ENCODE data around the gene KCNMB2.
"Not testable (repeated sequence)": the region's sequence is repeated elsewhere in the genome, so short reads cannot be mapped to it uniquely, and the experiment has no call there.

KCNMB2 gene

GRCh38 chr3:178532476-178532875, 3.8 kb upstream of the KCNMB2 start:
- ATAC-seq (replicated peaks) (no peak), DNase-seq (no peak)
- no peak overlapping the region for H3K4me3 Mint-ChIP-seq
- no peaks in the 10 kb centered on the region for H3K36me3 Mint-ChIP-seq
- no peak overlapping the region for H3K27ac Mint-ChIP-seq
- peaks cover 2 to 6% of the 10 kb centered on the region in 2 donors for H3K4me1 Mint-ChIP-seq
- peaks cover 4 to 6% of the 10 kb centered on the region in 2 donors for H3K9me3 Mint-ChIP-seq
- H3K27me3 Mint-ChIP-seq: peaks cover 21 to 24% of the 10 kb centered on the region in 2 donors

GRCh38 chr3:178537122-178537705, 978 bp downstream of the KCNMB2 start:
- Mint-ChIP-seq H3K9me3 (no peaks in the 10 kb centered on the region), H3K27ac (no peak overlapping the region), H3K4me3 (no peak overlapping the region), H3K36me3 (no peaks in the 10 kb centered on the region), H3K4me1 (peaks cover 2 to 6% of the 10 kb centered on the region in 2 donors), H3K27me3 (peaks cover 37 to 38% of the 10 kb centered on the region in 2 donors)
- DNase-seq: no peak
- ATAC-seq (replicated peaks): no peak

- peaks cover 34 to 36% of the 10 kb centered on the region in 2 donors for H3K27me3 Mint-ChIP-seq
- H3K36me3 Mint-ChIP-seq: no peaks in the 10 kb centered on the region
- DNase-seq (no peak), ATAC-seq (replicated peaks) (no peak)
- no peak overlapping the region for H3K27ac Mint-ChIP-seq
- peaks cover 2 to 6% of the 10 kb centered on the region in 2 donors for H3K4me1 Mint-ChIP-seq
- no peaks in the 10 kb centered on the region for H3K9me3 Mint-ChIP-seq
- no peak overlapping the region for H3K4me3 Mint-ChIP-seq
These were observed 1.8 kb downstream of the KCNMB2 start for GRCh38 chr3:178538056-178538455.

- peaks cover 23 to 27% of the 10 kb centered on the region in 2 donors for H3K27me3 Mint-ChIP-seq
- peaks cover 2 to 6% of the 10 kb centered on the region in 2 donors for H3K4me1 Mint-ChIP-seq
- ATAC-seq (replicated peaks) (no peak), DNase-seq (no peak)
- H3K36me3 Mint-ChIP-seq: no peaks in the 10 kb centered on the region
- no peak overlapping the region for H3K27ac Mint-ChIP-seq
- H3K9me3 Mint-ChIP-seq: no peaks in the 10 kb centered on the region
- no peak overlapping the region for H3K4me3 Mint-ChIP-seq
These were observed 3.9 kb downstream of the KCNMB2 start for GRCh38 chr3:178540184-178540583.

GRCh38 chr3:178545337-178545736, 9.1 kb downstream of the KCNMB2 start:
- Mint-ChIP-seq H3K4me1 (no peaks in the 10 kb centered on the region), H3K27me3 (peaks cover 8 to 11% of the 10 kb centered on the region in 2 donors), H3K4me3 (no peak overlapping the region), H3K9me3 (no peaks in the 10 kb centered on the region), H3K27ac (no peak overlapping the region), H3K36me3 (no peaks in the 10 kb centered on the region)
- ATAC-seq (replicated peaks) (no peak), DNase-seq (no peak)

- DNase-seq (no peak), ATAC-seq (replicated peaks) (no peak)
- Mint-ChIP-seq H3K36me3 (no peaks in the 10 kb centered on the region), H3K4me3 (no peak overlapping the region), H3K9me3 (no peaks in the 10 kb centered on the region), H3K27me3 (peaks cover 5 to 7% of the 10 kb centered on the region in 2 donors), H3K27ac (no peak overlapping the region), H3K4me1 (no peaks in the 10 kb centered on the region)
These were observed 9.8 kb downstream of the KCNMB2 start for GRCh38 chr3:178546079-178546478.

GRCh38 chr3:178549426-178549825, 13.2 kb downstream of the KCNMB2 start:
- not testable (repeated sequence) for H3K4me3 Mint-ChIP-seq, H3K27ac Mint-ChIP-seq, H3K4me1 Mint-ChIP-seq

GRCh38 chr3:178551916-178552321, 15.7 kb downstream of the KCNMB2 start:
- DNase-seq: no peak
- no peaks in the 10 kb centered on the region for H3K36me3 Mint-ChIP-seq
- no peak overlapping the region for H3K27ac Mint-ChIP-seq
- ATAC-seq (replicated peaks): no peak
- H3K27me3 Mint-ChIP-seq: peaks cover 0 to 5% of the 10 kb centered on the region in 2 donors
- H3K4me1 Mint-ChIP-seq: no peaks in the 10 kb centered on the region
- no peaks in the 10 kb centered on the region for H3K9me3 Mint-ChIP-seq
- no peak overlapping the region for H3K4me3 Mint-ChIP-seq

More at GRCh38 chr3:178549426-178549825, 13.2 kb downstream of the KCNMB2 start:
- not testable (repeated sequence) for H3K27me3 Mint-ChIP-seq; DNase-seq; H3K36me3 Mint-ChIP-seq; ATAC-seq (replicated peaks); H3K9me3 Mint-ChIP-seq

GRCh38 chr3:178558637-178559036, 22.4 kb downstream of the KCNMB2 start:
- DNase-seq: no peak
- ATAC-seq (replicated peaks): no peak
- Mint-ChIP-seq H3K36me3 (no peaks in the 10 kb centered on the region), H3K9me3 (no peaks in the 10 kb centered on the region), H3K4me1 (no peaks in the 10 kb centered on the region), H3K27me3 (peaks cover 0 to 9% of the 10 kb centered on the region in 2 donors), H3K27ac (no peak overlapping the region), H3K4me3 (no peak overlapping the region)

GRCh38 chr3:178560759-178561158, 24.5 kb downstream of the KCNMB2 start:
- Mint-ChIP-seq H3K36me3 (no peaks in the 10 kb centered on the region), H3K4me1 (no peaks in the 10 kb centered on the region), H3K4me3 (no peak overlapping the region), H3K9me3 (no peaks in the 10 kb centered on the region), H3K27me3 (peaks cover 0 to 5% of the 10 kb centered on the region in 2 donors), H3K27ac (no peak overlapping the region)
- ATAC-seq (replicated peaks) (no peak), DNase-seq (no peak)

- Mint-ChIP-seq H3K9me3 (no peaks in the 10 kb centered on the region), H3K27ac (no peak overlapping the region), H3K27me3 (peaks cover 0 to 5% of the 10 kb centered on the region in 2 donors), H3K4me1 (no peaks in the 10 kb centered on the region), H3K36me3 (no peaks in the 10 kb centered on the region), H3K4me3 (no peak overlapping the region)
- ATAC-seq (replicated peaks) (no peak), DNase-seq (no peak)
These were observed 25.0 kb downstream of the KCNMB2 start for GRCh38 chr3:178561239-178561638.

GRCh38 chr3:178562143-178562946, 26.1 kb downstream of the KCNMB2 start:
- no peak for DNase-seq
- no peaks in the 10 kb centered on the region for H3K9me3 Mint-ChIP-seq
- H3K36me3 Mint-ChIP-seq: no peaks in the 10 kb centered on the region
- no peaks in the 10 kb centered on the region for H3K4me1 Mint-ChIP-seq
- ATAC-seq (replicated peaks): no peak
- H3K27me3 Mint-ChIP-seq: peaks cover 0 to 5% of the 10 kb centered on the region in 2 donors
- no peak overlapping the region for H3K4me3 Mint-ChIP-seq
- H3K27ac Mint-ChIP-seq: no peak overlapping the region

- H3K4me1 Mint-ChIP-seq: no peaks in the 10 kb centered on the region
- DNase-seq (no peak), ATAC-seq (replicated peaks) (no peak)
- no peak overlapping the region for H3K27ac Mint-ChIP-seq
- H3K27me3 Mint-ChIP-seq: peaks cover 0 to 5% of the 10 kb centered on the region in 2 donors
- no peak overlapping the region for H3K4me3 Mint-ChIP-seq
- H3K9me3 Mint-ChIP-seq: no peaks in the 10 kb centered on the region
- H3K36me3 Mint-ChIP-seq: no peaks in the 10 kb centered on the region
These were observed 26.7 kb downstream of the KCNMB2 start for GRCh38 chr3:178562947-178563232.

GRCh38 chr3:178567611-178568010, 31.4 kb downstream of the KCNMB2 start:
- ATAC-seq (replicated peaks): no peak
- Mint-ChIP-seq H3K27me3 (no peaks in the 10 kb centered on the region), H3K4me1 (no peaks in the 10 kb centered on the region), H3K36me3 (no peaks in the 10 kb centered on the region), H3K4me3 (no peak overlapping the region), H3K27ac (no peak overlapping the region), H3K9me3 (no peaks in the 10 kb centered on the region)
- no peak for DNase-seq

- Mint-ChIP-seq H3K27ac (no peak overlapping the region), H3K9me3 (no peaks in the 10 kb centered on the region), H3K27me3 (no peaks in the 10 kb centered on the region), H3K4me3 (no peak overlapping the region), H3K36me3 (no peaks in the 10 kb centered on the region), H3K4me1 (no peaks in the 10 kb centered on the region)
- DNase-seq (no peak), ATAC-seq (replicated peaks) (no peak)
These were observed 32.0 kb downstream of the KCNMB2 start for GRCh38 chr3:178568155-178568731.
